GM12874 (cell line): ENCODE results near the gene PTPRD.

Experiments
- TF ChIP-seq, protein P1 (sequence below): IDR thresholded peaks from 2 replicates; pipeline ENCODE4 v1.5.1; 2011; ENCODE audit warnings: low read depth, mild to moderate bottlenecking, control low read depth, low read length, moderate library complexity; ENCODE audit not compliant: insufficient read depth

The PTPRD gene

DNA sequence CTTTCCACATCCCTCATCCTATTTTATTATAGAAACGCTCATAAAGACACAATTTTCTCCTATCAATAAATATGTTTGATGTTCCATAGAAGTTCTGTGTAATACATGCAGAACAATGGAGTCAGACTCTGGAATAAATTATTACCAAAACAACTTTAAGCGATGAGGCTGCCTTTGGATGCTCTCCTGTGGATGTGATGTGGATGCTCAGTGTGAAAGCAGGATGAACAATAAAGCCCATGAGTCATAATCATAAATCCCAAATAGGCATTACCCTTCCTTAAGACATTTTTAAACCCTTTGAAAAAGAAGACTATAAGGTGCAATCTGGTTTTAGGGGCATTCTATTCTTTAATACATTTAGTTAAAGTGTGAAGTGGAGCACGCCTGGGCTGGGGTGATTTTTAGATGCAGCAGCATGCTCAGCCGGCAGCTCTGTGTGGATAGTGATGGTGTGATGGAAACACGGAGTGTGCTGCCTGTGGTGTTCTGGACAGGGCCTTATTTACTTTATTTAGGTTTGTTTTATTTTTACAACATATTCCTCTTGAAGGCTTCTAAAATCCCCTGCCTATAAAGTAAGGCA lies 991.4 kb downstream of the PTPRD start:
- TF ChIP-seq, protein P1, sequence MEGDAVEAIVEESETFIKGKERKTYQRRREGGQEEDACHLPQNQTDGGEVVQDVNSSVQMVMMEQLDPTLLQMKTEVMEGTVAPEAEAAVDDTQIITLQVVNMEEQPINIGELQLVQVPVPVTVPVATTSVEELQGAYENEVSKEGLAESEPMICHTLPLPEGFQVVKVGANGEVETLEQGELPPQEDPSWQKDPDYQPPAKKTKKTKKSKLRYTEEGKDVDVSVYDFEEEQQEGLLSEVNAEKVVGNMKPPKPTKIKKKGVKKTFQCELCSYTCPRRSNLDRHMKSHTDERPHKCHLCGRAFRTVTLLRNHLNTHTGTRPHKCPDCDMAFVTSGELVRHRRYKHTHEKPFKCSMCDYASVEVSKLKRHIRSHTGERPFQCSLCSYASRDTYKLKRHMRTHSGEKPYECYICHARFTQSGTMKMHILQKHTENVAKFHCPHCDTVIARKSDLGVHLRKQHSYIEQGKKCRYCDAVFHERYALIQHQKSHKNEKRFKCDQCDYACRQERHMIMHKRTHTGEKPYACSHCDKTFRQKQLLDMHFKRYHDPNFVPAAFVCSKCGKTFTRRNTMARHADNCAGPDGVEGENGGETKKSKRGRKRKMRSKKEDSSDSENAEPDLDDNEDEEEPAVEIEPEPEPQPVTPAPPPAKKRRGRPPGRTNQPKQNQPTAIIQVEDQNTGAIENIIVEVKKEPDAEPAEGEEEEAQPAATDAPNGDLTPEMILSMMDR, result no peak

DNA sequence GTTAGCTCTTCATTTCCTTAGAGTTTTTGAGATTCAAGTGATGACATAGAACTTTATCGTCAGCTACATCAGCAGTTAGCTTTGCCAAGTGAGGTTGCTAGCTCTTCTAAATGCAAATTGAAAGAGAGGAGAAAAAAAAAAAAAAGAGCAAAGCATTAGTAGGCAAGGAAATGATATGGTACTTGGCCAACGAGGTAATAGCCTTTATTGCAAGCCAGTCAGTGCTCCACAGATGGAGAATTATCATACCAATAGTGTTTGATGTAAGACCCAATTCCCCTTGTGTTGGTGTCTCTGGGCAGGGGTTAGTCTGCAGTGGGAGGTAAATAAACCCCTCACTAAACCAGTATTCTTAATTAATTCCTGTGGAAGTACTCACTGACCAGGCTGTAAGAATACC lies 992.1 kb downstream of the PTPRD start:
- TF ChIP-seq, protein P1, result no peak

DNA sequence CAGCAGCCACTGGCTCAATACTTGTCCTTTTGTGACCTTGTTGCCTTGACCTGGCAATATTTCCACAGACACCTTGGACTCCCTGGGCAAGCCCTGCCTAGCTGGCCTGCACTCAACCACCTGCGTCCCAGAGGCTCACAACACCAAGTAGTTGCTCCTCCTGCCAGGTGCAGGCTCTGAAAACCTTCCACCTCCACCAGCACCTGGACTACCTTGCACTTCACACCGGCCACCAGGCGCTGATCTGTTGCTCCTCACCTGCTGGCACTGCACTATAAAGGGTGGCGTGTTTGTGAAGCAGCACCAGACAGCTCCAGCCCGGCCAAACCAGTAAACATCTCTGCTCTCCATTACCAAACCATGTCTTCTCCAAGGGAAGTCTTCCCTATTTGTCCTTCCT lies 997.7 kb downstream of the PTPRD start:
- TF ChIP-seq, protein P1, result no peak

DNA sequence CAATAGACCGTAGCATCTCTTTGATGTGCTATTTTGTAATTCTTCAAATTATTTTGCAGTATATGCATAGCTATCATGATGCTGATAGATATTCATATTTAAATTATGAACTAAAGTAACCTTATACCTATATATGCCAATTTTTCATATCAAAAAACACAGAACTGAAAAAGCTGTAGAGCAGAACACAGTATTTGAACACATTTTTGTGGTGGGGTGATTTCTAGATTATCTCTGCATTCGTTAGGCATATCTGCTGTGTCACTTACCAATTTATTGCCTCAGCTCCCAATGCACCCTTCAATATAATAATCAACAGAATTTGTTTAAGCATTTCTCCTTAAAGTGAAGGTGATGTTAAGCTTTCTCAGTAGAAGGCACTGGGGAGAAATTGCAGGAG lies 998.2 kb downstream of the PTPRD start:
- TF ChIP-seq, protein P1, result no peak

DNA sequence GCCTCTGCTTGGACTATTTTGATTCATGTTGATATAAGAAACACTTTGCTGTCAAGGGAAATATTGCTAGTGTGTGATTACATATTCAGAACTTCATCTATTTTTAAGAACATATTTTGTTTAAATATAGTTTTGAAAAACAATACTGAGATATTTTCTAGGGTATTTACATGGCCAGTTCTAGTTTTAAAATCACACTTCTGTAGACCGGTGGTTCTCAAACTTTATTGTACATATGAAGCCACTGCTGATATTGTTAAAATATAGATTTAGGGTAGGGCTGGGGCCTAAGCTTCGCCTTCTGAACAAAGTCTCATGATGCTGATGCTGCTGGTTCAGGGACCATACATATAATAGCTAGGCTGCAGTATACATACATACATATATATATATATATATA lies 1000.0 kb downstream of the PTPRD start:
- TF ChIP-seq, protein P1, result no peak

- TF ChIP-seq, protein P1, result no peak
These were observed 1000.5 kb downstream of the PTPRD start for GRCh38 chr9:9612270-9612669.

GRCh38 chr9:9605681-9606080 lies 1007.1 kb downstream of the PTPRD start:
- TF ChIP-seq, protein P1, result no peak

DNA sequence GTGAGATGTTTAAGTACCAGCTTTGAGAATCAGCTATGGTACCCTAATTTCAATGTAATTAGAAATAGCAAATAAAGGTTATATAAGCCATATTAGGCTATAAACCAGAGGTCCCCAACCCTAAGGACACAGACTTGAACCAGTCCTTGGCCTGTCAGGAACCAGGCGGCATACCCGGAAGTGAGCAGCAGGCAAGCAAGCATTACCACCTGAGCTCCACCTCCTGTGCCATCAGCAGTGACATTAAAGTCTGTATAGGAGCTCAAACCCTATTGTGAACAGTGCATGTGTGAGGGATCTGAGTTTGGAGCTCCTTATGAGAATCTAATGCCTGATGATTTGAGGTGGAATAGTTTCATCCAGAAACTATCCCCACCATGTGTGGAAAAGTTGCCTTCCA lies 1009.5 kb downstream of the PTPRD start:
- TF ChIP-seq, protein P1, result no peak
